CD4-positive, alpha-beta T cell treated with Interleukin-10 for 1 hour (primary cell): ENCODE data around the gene RGS19.

Experiments
- DNase-seq: peaks from one replicate; pipeline ENCODE4 v3.0.0-alpha.2; 2020

RGS19 gene

DNA sequence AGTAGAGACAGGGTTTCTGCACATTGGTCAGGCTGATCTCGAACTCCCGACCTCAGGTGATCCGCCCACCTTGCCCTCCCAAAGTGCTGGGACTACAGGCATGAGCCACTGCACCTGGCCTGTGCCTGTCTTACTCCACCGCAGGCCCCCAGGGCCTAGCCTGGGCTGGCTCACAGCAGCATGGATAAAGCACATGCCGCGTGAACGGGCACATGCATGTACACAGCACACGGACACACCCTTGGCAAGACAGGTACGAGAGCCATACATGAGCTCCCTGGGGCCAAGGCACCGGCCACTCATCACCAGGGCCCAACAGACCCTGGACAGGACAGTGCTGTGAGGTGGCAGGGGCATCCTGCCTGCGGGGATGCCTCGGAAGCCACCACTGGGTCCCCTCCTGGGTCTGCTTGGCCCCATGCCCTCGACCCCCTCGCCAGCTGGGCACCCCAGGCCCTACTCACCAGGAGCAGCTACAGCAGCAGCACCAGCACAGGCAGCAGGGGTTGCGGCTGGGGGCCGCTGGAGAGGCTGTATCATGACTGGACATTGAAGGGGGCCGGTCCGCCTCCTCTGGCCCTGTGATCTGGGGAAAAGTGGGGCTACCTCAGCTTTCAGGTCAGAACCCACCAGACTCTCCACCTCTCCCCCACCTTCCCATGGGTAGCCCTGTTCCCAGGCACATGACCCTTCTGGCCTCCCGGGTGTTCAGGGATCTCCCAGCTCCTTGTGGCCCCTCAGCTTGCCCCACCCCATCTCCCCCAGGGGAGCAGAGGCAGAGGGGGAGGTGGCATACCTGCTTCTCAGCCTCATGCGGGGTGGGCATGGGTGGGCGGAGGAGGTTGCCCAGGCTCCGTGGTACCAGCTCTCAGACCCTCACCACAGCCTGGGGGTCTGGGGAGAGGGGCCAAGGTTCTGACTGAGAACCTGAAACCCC lies 3.0 kb downstream of the RGS19 start:
- no peak for DNase-seq

DNA sequence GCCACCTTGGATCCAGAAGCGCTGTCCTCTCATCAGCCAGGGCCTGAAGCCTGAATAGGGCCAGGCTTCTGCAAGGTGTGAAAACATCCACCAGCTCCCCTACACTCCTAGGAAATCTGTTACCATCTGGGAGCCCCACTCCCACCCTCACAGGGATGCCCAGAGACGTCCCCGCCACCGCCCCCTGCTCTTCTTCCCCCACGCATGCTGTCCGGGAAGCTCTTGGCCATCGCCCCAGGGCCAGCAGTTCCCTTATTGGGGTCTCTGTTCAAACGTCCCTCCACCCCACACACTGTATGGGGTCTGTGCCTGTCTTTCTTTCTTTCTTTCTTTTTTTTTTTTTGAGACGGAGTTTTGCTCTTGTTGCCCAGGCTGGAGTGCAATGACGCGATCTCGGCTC lies 3.8 kb downstream of the RGS19 start:
- DNase-seq: no peak

DNA sequence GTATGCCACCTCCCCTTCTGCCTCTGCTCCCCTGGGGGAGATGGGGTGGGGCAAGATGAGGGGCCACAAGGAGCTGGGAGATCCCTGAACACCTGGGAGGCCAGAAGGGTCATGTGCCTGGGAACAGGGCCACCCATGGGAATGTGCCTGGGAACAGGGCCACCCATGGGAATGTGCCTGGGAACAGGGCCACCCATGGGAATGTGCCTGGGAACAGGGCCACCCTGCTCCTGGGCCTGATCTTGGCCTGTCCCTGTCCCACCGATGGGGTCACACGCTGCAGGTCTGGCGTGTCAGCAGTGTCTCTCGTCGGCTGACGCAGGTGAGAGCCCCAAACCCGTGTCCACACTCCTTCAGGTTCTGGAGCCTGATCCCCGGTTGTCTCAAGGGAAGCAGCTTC lies 4.4 kb downstream of the RGS19 start:
- DNase-seq: no peak

DNA sequence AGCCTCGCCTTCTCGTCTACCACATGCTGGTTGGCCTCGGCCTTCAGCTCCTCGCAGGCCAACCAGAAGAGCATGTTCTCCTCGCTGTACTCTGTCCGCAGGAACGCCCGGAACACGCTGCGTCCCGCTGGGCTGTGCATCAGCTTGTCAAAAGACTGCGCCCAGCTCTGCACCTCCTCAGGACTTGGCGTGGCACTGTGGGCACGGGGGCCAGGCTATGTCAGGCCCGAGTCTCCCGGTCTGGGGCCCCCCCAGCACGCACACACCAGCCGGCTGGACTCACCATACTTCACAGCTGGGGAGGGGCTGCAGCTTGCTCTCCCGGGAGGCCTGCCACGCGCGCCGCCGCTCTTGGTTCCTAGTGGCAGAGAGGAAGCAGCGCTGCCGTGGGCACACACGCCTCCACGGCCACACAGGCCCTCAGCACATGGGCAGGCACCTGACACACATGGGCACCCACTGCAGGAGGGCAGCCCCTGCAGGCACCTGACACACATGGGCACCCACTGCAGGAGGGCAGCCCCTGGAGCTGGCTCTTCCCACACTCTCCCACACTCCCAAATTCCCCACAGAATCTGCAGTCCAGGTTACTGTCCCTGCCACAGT lies 5.0 kb downstream of the RGS19 start:
- DNase-seq: no peak

DNA sequence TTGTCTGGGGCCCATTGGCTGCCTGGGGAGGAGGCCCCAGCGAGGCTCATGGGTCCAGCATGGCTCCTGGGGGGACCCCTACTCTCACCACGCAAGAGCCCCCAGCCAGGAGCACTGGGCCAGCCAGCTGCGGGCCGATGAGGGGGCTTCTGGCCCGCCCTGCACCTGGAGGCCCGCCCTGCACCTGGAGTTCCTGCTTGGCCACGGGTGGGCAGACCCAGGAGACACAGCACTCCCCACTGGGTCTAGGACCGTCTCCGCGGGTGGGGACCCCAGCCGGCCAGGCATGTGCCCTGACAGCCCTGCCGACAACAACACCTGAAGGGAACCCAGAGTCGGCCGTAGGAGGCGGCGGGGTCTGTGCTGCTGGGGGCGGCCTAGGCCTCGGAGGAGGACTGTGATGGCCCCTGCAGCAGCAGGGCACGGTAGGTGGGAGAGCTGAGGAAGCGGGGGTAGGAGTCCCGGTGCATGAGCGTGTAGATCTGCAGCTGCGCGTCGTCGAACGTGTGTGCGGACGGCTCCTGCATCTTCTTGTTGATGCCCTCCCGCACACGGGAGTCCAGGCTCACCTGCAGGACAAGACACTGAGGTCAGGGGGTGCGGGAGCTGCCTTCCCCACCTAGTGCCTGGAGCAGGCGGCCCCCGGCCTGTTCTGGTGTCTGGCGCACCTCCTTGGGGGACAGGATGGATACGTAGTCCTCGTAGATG lies 5.7 kb downstream of the RGS19 start:
- no peak for DNase-seq

GRCh38 chr20:64072498-64073063 lies 6.7 kb downstream of the RGS19 start:
- no peak for DNase-seq

DNA sequence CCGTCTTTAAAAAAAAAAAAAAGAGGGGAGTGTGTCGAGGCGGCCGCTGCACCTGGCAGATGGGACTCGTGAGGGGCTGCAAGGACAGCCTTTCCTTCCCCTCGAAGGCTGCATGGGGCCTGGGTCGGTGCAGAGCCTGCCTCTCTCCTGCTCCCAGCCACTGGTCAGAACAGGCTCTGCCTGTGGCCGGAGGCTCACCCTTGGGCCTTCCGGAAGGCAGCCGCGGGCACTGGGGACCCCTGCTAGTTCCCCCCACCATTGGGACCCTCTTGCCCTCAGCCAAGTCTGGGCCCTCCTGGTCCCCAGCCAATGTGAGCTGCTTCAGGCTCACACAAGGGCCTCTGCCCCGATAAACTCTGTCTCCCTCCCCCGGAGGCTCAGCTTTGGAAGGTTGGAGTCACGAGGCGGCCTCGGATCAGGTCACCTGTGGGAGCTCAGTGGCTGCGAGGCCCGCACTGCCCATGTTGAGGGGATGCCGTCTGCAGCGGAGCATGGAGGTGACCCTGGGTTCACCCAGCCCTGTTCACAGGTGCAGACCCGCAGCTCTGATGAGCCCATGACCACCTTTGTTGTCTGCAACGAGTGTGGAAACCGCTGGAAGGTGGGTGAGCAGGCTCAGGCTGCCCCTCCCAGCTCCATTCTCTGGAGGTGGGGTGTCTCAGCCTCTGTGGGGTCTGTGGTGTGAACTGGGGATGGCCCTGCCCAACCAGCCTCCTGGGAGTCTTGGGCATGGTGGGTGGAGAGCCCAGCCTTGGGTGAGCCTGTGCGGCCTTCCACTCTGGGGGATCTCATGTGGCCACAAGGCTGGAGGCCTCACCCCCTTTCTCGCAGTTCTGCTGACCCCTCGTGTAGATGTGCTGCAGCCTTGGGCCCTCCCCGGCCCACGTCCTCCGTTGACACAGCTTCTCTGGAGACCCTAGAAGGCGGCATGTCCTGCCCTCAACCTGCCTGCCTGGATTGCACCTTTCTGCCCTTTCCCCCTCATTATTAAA lies 7.7 kb downstream of the RGS19 start:
- no peak for DNase-seq

- no peak for DNase-seq
Observed at GRCh38 chr20:64070244-64070993, 8.9 kb downstream of the RGS19 start.

DNA sequence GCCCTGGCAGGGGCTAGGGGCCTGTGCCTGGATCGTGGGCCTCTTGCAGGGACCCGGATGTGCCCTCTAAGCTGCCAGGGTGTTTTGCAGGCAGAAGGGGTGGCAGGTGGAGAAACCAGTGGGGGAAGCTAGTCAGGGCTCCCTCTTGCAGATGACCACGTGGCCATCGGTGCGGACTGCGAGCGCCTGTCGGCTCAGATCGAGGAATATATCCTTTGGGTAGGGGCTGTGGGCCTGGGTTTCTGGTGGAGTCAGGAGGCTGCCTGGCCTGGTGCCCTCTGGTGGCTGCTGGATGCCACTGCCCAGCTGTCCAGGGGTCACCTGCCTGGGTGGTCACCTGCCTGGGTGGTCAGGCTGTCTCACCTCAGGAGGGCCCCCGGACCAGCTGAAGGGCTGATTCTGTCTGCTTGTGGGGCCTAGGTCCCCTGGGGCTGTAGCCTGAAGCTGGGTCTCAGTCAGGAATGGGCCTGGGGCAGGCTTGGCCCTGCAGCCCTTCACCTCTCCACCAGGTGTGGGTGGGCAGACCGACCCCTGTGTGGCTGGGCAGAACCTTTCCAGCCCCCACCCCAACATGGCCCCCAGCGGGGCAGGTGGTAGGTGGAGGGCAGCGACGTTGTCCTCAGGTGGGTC lies 9.6 kb downstream of the RGS19 start:
- DNase-seq: no peak

GRCh38 chr20:64069209-64069613 lies 10.1 kb downstream of the RGS19 start:
- no peak for DNase-seq

DNA sequence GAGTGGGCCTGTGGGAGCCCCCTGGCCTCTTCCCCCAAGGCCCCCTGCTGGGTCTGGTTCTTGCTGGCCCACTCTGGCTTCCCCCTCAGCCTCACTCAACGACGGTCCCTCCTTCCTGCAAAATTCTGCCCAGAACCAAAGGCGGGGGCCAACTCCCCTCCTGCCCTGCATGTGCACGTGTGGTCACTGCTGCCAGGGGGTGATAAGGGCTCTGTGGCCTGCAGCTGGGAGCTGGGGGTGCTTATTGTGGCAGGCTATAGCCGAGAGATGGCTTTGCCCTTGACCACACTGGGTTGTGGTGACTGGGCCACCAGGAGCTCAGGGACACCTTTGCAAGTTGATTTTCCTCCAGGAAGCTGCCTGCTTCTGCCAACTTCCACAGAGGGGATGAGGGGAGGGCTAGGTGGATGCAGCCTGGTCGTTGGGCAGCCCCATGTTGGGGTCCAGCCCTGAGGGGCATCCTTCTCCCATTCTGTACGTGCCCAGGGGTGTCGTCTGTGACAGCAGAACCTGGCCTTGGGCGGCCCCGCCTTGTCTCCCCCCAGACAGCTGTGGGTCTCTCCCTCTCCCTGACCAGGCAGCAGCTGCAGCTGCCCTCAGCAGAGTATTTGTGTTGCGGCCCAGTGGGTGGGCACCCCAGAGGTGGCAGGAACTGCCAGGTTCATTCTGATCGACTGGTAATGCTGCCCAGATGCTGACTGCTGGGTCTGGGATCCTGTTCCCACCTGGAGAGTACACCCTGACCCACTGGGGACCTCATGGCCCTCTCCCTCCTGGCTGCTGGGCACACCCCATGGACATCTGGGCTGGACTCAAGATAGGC lies 10.7 kb downstream of the RGS19 start:
- DNase-seq: no peak

DNA sequence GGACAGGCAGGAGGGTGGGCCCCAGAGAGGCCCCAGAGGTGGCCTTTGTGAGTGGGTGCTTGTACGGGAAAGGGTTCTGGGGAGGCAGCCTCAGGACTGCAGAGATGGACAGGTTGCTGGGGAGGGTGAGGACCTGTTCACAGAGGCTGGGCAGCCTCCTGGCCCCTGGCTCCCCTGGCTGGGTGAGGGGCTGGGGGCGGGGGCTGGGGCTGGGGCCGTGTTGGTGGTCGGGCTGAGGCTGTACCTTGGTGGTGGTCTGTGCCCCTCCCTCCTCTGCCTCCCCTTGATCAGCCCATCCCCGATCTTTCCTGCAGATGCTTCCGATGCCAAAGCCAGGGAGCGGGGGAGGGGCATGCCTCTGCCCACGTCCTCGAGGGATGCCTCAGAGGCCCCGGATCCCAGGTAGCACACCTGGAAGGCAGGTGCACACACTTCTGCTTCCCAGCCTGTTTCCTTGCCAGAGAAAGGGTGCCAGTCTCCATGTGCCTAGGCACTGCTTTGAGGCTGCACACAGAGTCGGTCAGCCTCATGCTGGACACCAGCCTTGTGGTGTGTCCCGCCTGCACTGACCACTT lies 11.5 kb downstream of the RGS19 start:
- DNase-seq: no peak

GRCh38 chr20:64067005-64067632 lies 12.2 kb downstream of the RGS19 start:
- DNase-seq: no peak

DNA sequence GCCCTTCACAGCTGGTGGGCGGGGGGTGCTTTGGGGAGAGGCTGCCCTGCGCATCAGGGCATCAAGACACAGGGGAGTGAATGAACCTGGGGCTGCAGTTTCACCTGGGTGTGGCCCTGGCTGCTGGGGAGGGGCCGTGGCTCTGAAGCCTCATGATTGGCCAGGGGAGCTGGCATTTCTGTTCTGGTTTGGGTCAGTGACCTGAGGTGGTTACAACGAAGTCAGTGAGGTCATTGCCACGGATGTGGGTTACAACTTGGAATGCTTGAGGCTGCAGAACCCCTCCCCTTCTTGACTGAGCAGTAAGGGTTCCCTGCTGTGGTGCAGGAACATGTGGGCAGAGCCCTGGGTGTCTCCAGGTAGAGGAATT lies 13.4 kb downstream of the RGS19 start:
- DNase-seq: peak; percentile 74

DNA sequence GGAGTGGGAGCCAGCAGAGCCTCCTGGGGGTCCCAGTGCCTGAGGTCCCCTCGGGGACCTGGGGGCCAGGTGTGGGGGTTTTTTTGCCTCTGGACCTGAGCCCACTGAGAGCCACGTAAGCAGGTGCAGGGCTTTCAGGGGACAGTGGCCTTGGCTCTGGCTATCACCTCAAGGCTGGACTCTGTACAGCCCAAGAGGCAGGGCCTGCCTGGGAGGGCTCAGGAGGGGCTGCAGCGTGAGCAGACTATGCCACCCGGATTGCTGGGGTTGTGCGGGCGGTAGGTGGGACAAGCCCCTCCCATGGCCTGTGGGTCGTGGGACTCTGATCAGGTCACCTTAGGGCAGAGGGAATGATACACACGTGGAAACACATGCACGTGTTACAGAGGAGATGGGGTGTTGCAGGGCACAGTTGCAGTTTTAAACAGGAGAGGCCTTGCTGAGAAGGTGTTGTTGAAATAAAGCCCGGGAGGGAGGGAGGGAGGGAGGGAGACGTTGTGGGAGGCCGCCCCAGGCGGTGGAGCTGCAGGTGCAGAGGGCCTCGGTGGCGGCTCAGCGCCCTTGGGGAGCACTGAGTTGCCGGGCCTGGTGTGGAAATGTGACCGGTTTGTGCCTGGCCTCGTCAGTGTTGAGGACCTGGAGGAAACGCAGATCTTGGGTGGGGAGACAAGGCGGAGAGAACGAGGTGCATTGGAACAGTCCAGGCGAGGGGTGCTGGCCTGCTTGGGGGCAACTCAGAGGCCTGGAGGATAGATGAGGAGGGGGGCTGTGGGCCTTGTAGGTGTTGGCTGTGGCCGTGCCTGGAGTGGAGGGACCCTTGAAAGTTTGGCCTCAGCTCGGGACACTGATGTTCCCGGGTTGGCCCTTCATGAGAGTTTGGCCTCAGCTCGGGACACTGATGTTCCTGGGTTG lies 14.0 kb downstream of the RGS19 start:
- DNase-seq: no peak

DNA sequence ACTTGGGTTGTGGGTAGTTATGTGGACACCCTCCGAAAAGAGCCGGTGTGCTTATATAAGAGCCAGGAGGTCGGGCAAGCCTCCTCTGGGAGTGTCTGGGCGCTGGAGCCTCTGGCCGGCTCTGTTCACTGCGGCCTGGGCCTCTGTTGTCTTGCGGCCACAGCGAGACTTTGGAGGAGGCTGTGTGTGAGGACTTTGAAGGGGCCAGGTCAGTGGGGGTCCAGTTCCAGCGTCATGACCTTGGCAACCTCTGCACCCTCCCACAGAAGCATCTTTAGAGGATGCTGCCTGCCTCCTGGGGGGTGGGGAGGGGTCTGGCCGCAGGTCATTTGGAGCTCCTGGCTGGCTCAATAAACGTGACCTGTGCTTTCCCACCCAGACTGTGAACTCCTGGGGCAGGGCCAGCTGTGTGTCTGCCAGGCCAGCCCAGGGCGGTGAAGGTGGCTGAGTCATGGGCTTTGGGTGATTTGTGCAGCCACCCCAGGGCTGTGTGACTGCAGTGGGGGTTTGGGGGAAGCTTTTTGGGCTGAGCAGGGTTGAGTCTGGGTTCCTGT lies 15.1 kb downstream of the RGS19 start:
- no peak for DNase-seq

GRCh38 chr20:64063389-64064144 lies 15.8 kb downstream of the RGS19 start:
- DNase-seq: no peak
